ENCODE results near the gene CD180. TPM values are rescaled to one million over a fixed set of nuclear protein-coding genes. Genes with fewer than 3 reads are reported as not detected.

CD180 gene
- total and polyA plus RNA-seq, 3 donors from 2014 or later, result 0.08 to 1.1 (median 0.37) TPM

DNA sequence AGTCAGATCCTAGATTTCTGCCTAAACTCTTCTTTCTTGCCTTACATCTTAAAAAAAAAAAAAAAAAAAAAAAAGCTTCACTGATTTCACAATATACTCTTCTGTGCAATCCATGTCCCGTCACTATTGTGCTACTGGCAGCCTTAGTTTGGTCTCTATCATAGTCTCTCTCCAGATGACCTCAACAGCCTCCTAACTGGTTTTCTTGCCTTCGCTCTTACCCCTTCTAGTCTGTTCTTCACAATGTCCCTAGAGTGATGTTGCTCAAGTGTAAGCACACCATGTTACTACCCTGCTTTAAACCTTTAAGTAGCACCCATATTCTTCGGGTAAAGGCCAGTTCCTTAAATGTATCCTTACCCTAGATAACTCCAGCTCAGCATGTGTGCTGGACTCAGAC, 25.8 kb downstream of the CD180 start:
- H3K27ac ChIP-seq, result no peak overlapping the region
- no peak for DNase-seq
- intact Hi-C loops (cut with DNase I; ENCODE audit: low total_unique reads), result no loop called here

DNA sequence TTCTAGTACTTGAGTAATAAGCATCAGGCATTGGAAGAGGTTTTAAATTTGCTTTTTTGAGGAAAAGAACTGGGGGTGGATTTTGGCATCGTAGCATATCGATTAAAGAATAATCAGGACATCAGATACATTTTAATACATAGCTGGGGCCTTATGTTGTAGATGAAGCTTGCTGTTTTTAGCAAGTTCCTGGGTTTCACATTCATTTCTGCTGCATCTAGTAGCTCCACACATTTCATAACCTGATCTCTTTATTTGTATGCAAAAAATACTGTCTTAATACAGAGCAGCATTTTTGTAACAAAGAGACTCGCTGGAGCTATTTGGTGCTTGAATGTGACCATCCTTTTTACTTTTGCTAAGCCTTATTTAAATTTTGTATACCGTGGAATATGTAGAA, 28.5 kb downstream of the CD180 start:
- Histone ChIP-seq H3K27me3 (no peaks in the 10 kb centered on the region), H3K36me3 (ENCODE audit: low read depth, missing control alignments) (no peaks in the 10 kb centered on the region), H3K4me3 (no peak overlapping the region), H3K27ac (no peak overlapping the region), H3K4me1 (peaks cover 8% of the 10 kb centered on the region), H3K9me3 (no peaks in the 10 kb centered on the region)
- DNase-seq, result no peak
- intact Hi-C loops (cut with DNase I; ENCODE audit: low total_unique reads), result no loop called here
- whole genome bisulfite sequencing, 2 donors, result 79 to 88% methylated on average over 4 of the region's 4 CpGs
- TF ChIP-seq, protein P1, sequence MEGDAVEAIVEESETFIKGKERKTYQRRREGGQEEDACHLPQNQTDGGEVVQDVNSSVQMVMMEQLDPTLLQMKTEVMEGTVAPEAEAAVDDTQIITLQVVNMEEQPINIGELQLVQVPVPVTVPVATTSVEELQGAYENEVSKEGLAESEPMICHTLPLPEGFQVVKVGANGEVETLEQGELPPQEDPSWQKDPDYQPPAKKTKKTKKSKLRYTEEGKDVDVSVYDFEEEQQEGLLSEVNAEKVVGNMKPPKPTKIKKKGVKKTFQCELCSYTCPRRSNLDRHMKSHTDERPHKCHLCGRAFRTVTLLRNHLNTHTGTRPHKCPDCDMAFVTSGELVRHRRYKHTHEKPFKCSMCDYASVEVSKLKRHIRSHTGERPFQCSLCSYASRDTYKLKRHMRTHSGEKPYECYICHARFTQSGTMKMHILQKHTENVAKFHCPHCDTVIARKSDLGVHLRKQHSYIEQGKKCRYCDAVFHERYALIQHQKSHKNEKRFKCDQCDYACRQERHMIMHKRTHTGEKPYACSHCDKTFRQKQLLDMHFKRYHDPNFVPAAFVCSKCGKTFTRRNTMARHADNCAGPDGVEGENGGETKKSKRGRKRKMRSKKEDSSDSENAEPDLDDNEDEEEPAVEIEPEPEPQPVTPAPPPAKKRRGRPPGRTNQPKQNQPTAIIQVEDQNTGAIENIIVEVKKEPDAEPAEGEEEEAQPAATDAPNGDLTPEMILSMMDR (IDR thresholded peaks at IDR 0.05), result no peak
- TF ChIP-seq POLR2A (IDR thresholded peaks at IDR 0.05), result no peak

More for the DNA sequence above, 25.8 kb downstream of the CD180 start:
- Histone ChIP-seq H3K36me3 (ENCODE audit: low read depth, missing control alignments) (no peaks in the 10 kb centered on the region), H3K27me3 (no peaks in the 10 kb centered on the region), H3K9me3 (no peaks in the 10 kb centered on the region), H3K4me1 (peaks cover 6% of the 10 kb centered on the region), H3K4me3 (no peak overlapping the region)
- 88% methylated on average over 3 of the region's 3 CpGs for WGBS, 2 donors
- no peak for TF ChIP-seq POLR2A (IDR thresholded peaks at IDR 0.05)
- TF ChIP-seq, protein P1 (IDR thresholded peaks at IDR 0.05), result no peak

DNA sequence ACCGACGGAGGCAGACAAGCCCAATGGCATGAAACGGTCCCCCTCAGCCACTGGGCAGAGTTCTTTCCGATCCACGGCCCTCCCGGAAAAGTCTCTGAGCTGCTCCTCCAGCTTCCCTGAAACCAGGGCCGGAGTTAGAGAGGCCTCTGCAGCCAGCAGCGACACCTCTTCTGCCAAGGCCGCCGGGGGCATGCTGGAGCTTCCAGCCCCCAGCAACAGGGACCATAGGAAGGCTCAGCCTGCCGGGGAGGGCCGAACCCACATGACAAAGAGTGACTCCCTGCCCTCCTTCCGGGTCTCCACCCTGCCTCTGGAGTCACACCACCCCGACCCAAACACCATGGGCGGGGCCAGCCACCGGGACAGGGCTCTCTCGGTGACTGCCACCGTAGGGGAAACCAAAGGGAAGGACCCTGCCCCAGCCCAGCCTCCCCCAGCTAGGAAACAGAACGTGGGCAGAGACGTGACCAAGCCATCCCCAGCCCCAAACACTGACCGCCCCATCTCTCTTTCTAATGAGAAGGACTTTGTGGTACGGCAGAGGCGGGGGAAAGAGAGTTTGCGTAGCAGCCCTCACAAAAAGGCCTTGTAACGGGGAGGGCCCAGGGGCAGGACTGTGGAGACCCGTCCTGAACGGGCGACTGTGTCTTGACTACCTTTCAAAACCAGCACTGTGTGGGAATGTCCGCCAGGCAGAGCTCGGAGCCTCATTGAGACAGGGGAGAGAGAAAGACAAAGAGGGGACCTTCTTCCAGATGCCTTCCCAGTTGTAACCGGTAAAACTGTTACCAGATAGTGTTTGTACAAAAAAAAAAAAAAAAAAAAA, 29.9 kb downstream of the CD180 start:
- Histone ChIP-seq H3K4me1 (peaks cover 8% of the 10 kb centered on the region), H3K9me3 (no peaks in the 10 kb centered on the region), H3K27ac (peak overlapping the region; percentile 79 to 90), H3K36me3 (ENCODE audit: low read depth, missing control alignments) (no peaks in the 10 kb centered on the region), H3K27me3 (no peaks in the 10 kb centered on the region), H3K4me3 (peak overlapping the region; percentile 35 to 40)
- WGBS, 2 donors, result 36 to 44% methylated on average over 13 to 28 of the region's 31 CpGs
- intact Hi-C loops (cut with DNase I; ENCODE audit: low total_unique reads), result no loop called here
- TF ChIP-seq POLR2A (IDR thresholded peaks at IDR 0.05), result no peak
- TF ChIP-seq, protein P1 (IDR thresholded peaks at IDR 0.05), result no peak
- peak; percentile 46 for DNase-seq

DNA sequence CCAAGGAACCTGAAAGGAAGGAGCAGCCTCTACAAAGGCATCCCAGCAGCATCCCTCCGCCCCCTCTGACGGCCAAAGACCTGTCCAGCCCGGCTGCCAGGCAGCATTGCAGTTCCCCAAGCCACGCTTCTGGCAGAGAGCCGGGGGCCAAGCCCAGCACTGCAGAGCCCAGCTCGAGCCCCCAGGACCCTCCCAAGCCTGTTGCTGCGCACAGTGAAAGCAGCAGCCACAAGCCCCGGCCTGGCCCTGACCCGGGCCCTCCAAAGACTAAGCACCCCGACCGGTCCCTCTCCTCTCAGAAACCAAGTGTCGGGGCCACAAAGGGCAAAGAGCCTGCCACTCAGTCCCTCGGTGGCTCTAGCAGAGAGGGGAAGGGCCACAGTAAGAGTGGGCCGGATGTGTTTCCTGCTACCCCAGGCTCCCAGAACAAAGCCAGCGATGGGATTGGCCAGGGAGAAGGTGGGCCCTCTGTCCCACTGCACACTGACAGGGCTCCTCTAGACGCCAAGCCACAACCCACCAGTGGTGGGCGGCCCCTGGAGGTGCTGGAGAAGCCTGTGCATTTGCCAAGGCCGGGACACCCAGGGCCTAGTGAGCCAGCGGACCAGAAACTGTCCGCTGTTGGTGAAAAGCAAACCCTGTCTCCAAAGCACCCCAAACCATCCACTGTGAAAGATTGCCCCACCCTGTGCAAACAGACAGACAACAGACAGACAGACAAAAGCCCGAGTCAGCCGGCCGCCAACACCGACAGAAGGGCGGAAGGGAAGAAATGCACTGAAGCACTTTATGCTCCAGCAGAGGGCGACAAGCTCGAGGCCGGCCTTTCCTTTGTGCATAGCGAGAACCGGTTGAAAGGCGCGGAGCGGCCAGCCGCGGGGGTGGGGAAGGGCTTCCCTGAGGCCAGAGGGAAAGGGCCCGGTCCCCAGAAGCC, 30.8 kb downstream of the CD180 start:
- DNase-seq, result peak; percentile 91
- WGBS, 2 donors, result 16 to 31% methylated on average over 24 to 34 of the region's 36 CpGs
- no peaks in the 10 kb centered on the region for H3K36me3 ChIP-seq (ENCODE audit: low read depth, missing control alignments)
- H3K4me3 ChIP-seq, result peak overlapping the region; percentile 35 to 40
- peak overlapping the region; percentile 79 to 90 for H3K27ac ChIP-seq
- no peaks in the 10 kb centered on the region for H3K9me3 ChIP-seq
- H3K4me1 ChIP-seq, result peaks cover 8% of the 10 kb centered on the region
- no peaks in the 10 kb centered on the region for H3K27me3 ChIP-seq
- TF ChIP-seq, protein P1 (IDR thresholded peaks at IDR 0.05), result peak; percentile 57 to 80 (median 72)
- TF ChIP-seq POLR2A (IDR thresholded peaks at IDR 0.05), result no peak
- intact Hi-C loops (cut with DNase I; ENCODE audit: low total_unique reads), result no loop called here
